ENCODE measurements around the gene RNF182. TPM values are rescaled to one million over a fixed set of nuclear protein-coding genes. Genes with fewer than 3 reads are reported as not detected.
A peak's percentile ranks its signal among the peaks of the same experiment; 100 is the strongest.
"Not testable (repeated sequence)": the region's sequence is repeated elsewhere in the genome, so short reads cannot be mapped to it uniquely, and the experiment has no call there.

RNF182 gene, protein sequence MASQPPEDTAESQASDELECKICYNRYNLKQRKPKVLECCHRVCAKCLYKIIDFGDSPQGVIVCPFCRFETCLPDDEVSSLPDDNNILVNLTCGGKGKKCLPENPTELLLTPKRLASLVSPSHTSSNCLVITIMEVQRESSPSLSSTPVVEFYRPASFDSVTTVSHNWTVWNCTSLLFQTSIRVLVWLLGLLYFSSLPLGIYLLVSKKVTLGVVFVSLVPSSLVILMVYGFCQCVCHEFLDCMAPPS
- 12.7 and 17.0 TPM in 2 replicates for total RNA-seq (2014; rRNA removed; shearing (Covaris generic))

DNA sequence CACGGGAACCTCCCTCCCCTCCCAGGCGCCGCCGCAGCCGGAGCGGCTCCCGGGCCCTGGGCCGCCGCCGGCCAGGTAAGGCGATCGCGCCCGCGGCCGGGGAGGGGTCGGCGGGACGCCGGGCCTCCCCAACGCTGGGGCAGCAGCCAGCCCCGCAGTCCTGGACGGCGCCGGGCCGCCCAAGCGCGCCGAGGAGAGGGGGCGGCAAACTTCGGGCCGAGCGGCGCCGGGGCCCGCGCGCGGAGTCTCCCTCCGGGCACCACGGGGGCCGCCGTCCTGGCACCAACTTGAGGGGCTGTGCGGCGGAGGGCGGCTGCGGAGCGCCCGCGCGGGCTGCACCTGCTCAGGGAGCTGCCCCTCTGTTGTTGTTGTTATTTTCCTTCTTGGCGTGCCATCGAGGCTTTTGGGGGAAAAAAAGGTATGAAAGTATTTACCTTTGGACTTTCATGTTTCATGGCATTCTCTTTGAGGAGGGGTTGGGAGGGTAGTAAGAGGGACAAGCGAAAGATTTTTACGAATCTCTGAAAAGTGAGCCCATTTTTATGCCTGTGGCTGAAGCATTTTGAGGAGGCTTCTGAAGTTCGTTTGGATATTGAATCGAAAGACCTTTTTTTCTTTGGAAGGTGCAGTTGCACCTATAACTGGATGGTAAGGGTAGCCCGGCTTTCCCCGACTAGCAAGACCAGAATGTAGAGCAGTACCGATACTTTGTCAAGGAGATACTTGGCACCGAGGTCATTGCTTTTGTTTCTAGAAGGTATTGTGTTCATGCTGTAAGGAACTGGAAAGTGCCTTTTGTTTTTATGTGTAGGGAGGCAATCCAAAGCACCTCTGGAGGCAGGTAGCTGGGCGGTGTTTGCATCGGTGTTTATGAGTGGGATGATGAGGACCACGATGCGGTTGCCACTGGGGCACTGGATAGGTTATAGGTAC lies at the start of gene RNF182:
Gene RNF182, plus strand, starts transcription at position 4 of the 933 bp plus-strand sequence. CDS start 52,168 bp downstream, outside the sequence.
- DNase-seq (ENCODE audit: low read depth) = no peak

DNA sequence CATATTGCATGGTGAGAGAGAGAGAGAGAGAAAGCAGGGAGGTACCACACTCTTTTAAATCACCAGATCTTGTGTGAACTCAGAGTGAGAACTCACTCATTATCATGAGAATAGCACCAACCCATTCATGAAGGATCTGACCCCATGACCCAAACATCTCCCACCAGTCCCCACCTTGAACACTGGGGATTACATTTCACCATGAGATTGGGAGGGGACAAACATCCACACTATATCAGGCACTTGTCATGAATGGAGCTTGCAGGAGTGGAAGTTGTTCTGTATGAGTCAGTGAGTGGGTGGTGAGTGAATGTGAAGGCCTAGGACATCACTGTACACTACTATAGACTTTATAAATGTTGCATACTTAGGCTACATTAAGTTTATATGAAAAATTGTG lies 47.7 kb upstream of the RNF182 start:
- DNase-seq (ENCODE audit: low read depth) = no peak

DNA sequence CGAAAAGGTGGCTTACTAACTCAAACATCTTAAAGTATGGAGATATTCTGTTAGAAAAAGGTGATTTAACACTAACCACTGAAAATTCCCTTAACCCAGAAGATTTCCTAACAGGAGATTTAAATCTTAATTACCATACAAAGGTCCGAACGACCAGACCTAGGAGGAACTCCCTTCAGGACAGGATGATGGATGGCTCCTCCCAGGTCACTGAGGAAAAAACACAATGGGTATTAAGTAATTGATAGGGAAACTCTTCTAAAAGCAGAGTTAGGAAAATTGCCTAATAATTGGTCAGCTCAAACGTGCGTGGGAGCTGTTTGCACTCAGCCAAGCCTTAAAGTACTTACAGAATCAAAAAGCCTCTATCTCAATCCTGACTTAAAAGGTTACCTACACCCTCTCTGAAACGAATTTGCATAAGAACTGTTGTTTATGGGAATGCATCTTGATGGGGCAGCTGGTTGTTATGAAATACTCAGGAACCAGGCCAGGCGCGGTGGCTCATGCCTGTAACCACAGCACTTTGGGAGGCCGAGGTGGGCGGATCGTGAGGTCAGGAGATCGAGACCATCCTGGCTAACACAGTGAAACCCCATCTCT lies 44.6 kb upstream of the RNF182 start:
- DNase-seq (ENCODE audit: low read depth) = not testable (repeated sequence)

DNA sequence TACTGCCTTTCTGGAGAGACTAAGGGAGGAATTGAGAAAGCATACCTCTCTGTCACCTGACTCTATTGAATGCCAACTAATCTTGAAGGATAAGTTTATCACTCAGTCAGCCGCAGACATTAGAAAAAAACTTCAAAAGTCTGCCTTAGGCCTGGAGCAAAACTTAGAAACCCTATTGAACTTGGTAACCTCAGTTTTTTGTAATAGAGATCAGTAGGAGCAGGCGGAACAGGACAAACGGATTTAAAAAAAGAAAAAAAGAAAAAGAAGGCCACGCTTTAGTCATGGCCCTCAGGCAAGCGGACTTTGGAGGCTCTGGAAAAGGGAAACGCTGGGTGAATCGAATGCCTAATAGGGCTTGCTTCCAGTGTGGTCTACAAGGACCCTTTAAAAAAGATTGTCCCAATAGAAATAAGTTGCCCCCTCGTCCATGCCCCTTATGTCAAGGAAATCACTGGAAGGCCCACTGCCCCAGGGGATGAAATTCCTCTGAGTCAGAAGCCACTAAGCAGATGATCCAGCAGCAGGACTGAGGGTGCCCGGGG lies 43.1 kb upstream of the RNF182 start:
- peak; percentile 81 for DNase-seq (ENCODE audit: low read depth)

DNA sequence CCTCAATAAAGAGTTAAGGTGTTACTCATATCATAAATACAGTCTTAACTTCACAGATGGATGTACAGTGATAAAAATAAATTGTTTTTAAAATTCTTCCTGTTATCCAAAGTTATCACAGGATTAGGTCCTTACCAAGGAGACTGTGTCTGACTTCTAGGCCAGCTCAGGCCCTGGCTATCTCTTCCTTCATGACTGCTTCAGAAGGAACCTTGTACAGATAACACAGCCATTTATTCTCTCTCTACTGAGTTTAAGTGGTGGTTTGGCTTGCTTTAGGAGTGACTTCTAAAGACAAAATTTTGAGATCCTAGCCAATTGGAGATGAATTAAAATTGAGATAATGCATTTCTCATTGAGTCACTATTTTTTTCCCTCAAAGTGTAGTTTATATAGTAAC lies 40.8 kb upstream of the RNF182 start:
- DNase-seq (ENCODE audit: low read depth) = no peak

DNA sequence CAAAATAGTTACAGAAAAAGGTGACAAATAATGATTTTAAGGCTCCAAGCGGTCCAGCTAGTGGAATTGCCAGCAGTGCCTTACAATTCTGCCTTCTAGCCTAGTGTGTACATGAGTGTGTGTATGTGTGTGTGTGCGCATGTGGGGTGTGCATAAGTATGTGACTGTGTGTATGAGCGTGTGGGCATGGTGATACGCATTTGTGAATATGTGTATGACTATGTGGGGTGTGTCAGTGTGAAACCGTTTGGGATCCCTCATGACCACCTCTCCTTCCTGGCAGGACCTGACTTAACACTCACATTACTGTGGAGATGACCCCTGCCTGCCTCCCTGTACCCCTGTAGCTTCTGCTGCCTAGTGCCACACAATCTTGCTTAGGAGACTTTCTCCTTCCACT lies 40.4 kb upstream of the RNF182 start:
- DNase-seq (ENCODE audit: low read depth) = no peak

DNA sequence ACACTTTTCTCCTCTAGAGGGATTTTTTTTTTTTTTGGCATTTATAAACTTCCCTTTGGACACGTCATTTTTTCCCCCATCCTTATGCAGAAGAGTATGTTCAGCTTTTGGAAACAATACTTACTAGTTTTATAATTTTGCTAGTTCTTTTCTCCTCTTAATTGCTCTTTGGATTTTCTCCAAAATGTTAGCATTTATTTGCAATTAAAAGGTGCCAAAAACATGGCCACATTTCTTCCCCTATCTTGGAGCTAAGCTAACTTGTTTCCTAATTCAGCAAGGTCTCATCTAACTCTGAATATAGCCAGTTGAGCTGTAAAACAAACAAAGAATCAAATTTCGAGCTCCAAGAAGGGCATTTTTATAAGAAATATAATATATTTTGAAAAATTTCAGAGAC lies 39.2 kb upstream of the RNF182 start:
- DNase-seq (ENCODE audit: low read depth) = no peak

DNA sequence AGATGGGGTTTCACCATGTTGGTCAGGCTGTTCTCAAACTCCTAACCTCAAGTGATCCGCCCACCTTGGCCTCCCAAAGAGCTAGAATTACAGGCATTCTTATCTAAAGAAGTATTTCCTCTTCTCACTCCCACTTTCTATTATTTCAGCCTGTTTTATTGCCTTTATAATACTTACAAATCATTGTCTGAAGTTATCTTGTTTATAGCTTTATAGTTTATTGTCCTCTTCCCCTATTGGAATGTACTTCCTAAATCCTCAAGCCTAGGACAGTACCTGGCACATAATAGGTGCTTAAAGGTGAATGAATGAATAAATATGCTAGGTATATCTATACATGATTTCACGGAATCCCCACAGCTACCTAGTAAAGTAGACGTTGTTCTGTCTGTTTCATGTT lies 37.8 kb upstream of the RNF182 start:
- no peak for DNase-seq (ENCODE audit: low read depth)

DNA sequence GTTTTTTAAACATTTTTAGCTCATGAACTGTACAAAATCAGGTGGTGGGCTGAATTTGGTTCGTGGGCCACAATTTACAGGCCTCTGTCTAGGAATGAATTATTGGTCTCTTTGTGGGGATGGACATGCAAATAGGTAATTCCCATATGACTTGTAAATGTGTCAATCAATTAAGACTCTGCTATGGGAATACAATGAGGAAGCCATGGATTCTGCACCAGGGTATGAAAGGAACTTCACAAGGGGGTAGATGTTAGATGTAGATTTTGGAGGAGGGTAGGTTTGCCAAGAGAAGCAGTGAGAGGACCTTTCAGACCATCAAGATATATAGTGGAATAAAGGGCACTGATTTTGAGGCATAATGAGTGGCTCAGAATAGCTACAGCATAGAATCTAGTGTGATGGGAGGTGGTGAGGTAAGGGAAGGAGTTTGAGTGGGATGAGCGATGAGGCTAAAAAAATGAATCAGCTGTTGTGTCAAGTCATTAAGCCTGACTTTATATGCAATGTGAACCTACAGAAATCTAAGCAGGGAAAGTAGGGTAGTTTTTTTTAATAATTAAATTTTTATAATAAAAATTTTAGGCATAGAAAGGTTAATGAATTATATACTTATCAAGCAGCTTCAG lies 32.6 kb upstream of the RNF182 start:
- no peak for DNase-seq (ENCODE audit: low read depth)

DNA sequence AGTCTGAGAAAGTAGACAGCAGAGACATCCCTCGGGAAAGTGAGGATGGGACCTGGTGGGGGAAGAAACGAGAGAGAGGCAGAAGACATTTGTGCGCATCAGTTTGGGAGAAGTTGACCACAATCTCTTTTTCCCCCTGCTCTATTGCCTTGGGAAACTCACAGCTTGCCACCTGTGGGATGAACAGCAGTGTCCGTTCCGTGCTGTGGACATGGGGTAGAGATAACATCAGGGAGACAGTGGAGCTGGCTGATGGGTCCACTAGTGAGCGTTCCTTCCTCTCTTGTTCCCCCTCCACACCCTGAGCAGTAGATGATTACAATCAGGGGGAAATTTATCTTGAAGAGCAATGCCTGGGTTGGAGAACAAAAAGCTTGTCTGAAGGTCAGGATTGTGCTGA lies 21.8 kb upstream of the RNF182 start:
- DNase-seq (ENCODE audit: low read depth) = no peak

DNA sequence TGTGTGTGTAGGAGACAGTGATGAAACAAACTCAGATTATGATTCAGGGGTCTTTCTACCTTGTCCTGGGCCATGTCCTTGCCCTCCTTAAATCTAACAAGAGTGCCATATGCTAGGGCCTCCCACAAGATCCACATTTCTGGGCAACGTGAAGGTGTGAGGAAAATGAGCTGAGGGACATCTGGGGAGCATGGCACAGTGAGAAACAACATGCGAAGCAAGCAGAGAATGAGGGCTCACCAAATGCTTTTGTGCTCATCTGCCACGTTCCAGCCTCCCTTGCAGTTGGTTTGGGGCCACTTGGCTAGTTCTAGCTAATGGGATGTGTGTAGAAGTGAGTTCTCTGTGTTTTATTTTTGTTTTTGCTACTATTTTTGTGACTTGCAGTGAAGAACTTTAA lies 21.4 kb upstream of the RNF182 start:
- DNase-seq (ENCODE audit: low read depth) = no peak

DNA sequence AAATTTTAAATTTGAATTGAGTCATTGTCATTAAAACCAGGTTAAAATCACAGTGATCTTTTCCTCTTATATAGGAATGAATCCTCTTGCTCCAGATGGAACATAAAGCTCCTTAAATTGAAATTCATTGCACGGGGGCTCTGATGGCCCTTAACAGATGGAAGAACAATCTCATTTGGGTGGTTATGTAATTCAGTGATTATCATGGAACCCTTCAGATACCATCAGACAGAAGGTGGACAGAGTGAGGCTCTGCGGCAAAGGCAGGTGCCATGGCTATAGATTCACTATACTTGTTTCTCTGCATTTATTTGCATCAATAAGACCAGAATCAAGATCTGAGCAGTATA lies 17.8 kb upstream of the RNF182 start:
- DNase-seq (ENCODE audit: low read depth) = no peak

DNA sequence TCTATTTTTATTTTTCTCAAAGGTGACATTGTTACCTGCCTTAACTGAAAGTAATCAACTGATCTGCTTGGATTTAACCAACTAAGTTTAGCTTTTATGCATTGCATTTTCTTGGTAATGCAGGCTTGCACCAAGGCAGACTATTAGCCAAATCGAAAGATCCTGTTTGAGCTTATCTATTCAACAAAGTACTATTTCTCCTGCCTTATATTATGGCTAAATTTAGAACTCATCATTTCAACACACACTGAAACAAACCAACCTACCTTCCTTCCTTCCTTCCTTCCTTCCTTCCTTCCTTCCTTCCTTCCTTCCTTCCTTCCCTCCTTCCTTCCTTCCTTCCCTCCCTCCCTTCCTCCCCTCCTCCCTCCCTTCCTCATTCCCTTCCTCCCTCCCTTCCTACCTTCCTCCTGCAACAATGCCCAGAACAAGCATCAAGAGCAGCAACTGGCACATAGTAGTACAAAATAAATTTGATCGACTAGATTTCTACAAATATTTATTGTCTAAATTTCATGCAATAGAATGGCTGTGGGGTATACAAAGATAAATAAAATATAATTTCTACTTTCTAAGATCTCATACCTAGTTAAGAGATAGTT lies 17.0 kb upstream of the RNF182 start:
- no peak for DNase-seq (ENCODE audit: low read depth)

DNA sequence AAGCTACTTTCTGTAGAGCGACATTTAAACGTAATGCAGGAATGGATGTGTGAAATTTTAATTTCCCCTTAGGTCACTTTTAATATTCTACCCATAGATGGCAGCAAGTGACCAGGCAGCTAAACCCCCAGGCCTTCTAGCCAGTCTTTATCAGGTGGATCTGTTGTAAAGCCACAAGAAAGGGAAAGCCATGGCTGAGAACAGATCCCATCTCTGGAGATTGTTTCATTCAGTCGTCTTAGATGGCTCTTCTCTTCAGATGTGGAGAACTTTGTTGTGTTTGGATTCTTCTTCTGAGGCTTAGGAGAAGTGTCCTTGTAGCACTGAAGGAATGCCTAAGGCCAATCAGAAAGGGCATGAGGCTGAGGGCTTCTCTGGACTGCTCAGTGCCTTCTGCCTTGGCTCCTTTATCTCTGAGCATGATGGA lies 15.8 kb upstream of the RNF182 start:
- peak; percentile 78 for DNase-seq (ENCODE audit: low read depth)

DNA sequence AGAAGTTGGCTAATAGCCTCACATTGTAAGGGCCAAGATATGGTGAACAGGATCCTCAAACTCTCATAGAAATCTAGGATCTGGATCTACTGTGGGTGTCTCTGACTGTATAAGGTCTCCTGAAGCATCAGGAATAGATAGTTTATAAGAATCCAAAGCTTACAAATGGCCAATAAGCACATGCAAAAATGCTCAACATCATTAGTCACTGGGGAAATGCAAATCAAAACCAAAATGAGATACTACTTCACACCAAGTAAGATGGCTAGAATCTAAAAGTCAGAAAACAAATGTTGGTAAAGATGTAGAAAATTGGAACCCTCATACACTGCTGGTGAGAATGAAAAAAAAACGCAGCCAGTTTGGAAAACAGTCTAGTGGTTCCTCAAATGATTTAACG lies 14.3 kb upstream of the RNF182 start:
- DNase-seq (ENCODE audit: low read depth) = no peak

DNA sequence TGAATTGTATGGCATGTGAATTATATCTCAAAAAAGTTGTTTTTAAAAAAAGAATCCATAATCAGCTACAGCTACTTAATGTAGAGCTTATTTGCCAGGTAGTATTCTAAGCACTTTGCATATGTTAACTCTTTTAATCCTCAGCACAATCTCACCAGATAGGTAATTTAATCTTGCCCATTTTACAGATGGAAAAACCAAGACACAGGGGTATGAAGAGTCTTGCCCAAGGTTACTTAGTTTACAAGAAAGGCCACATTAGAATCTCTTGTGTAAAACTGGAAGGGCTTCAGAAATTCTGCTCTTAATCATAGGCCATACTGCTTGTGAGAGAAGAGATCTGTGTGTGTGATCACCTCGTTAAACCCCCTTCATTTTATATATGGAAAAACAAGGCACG lies 13.4 kb upstream of the RNF182 start:
- DNase-seq (ENCODE audit: low read depth) = no peak

DNA sequence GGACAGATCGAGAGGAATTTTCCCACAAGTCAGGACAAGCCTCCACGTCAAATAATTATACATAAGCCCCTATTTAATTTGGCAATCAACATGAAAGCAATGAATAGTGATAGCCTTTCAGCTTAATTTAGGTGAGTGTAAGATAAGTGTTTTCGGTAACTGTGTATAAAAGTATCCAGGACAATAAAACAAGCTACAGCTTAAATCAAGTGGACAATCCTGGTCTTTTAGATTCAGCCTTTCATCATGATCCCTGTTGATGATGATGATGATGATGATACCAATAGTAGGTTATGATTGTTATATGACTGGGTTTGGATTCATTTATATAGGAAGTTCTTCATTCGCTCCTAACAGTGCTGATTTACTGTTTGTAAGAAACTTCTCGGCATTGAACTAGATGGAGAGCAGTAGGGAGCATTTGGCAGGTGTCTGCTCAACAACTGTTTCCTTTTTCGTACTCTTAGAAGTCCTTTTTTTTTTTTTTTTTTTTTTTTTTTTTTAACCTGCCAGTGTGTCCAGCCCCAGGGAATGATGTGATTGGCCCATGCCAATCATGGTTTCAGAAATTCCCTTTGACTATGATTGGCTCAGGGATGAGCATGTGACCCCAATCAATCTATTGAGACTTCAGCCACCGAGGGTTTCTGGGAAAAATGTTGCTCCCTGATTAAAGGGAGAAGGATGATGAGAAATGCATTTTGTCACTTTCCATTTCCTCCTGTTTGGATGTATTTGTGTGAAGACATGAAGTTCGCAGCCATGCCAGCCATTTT lies 11.3 kb upstream of the RNF182 start:
- DNase-seq (ENCODE audit: low read depth) = no peak

DNA sequence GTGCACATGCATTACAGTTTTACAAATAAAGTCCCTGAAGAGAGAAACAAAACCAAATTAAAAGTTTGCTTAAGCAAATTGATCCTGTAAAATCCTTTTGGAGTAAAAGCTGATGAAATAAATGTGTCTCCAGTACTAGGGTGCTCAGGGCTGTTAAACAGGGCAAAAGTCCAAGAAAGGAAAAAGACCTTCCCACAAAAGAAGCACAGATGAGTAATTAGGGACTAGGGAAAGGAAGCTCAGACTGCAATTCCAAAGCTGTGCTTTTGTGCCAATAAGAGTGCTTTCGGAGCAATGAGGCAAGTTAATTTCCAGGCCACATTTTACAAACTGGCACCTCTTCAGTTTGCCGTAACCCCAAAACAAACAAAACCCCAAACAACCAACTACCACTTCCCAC lies 10.4 kb upstream of the RNF182 start:
- DNase-seq (ENCODE audit: low read depth) = peak; percentile 62

DNA sequence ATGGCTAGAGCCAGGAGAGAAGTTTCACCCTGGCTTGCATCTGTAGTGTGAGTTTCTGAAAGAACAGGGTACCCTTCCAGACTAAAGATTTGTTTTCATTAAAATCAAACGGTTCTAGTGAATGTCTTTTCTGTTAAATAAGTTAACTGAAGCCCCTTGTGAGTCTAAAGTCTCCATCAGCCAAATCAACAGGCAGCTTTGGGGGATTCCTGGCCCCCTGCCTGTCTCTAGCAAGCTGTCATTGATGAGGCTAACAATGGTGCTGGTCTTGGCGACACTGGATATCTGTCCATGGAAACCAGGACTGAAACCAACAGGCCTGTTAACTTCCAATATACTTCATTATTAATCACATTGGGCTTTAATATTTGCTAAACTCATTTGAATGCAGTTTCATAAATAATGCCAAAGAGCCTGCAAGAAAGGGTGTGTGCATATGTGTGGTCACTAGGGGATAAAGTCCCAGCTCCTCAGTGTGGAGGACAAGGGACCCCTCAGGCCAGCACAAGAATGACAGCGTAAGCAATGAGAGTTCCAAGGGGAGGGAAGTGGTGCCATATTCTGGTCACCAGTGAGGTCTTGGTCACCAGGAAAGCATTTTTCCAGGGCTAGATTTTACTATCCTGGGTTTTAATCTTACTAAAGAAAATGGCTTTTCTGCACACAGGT lies 9.1 kb upstream of the RNF182 start:
- no peak for DNase-seq (ENCODE audit: low read depth)

DNA sequence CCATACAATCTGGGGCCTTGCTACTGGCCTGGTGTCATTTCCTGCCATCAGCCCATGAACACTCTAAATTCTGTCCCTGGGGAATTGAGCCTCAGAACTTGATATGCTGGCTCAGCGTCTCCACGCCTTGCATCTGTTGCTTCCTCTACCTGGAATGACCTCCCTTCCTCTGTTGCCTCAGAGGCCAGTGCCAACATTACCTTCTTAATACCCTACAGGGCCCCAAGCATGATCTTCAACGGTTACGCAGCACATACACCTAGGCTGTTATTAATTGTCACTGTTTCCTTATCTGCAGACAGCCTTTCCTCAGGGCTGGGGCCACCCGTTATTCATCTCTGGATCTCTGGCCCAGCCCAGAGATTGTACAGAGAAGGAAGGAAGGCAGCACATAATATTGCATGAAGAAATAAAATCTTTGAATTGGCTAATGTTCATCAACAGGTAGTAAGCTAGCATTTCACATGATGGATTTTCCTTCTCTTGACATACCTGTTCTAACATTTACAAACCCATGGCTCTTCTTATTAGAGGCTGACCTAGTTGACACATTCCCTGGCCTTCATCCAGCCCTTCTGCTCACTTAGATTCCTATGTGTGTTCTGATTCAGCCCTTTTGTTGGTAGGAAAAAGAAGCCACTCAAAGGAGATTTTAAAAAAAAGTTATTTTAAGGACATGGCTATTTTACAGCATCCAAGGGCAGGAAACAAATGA lies 8.4 kb upstream of the RNF182 start:
- DNase-seq (ENCODE audit: low read depth) = no peak

All from RPMI7951 (cell line).